H9 (cell line): ENCODE data around the gene ADARB2. TPM values are rescaled to one million over a fixed set of nuclear protein-coding genes. Genes with fewer than 3 reads are reported as not detected.

Source experiments
- DNase-seq: peaks from one replicate; pipeline ENCODE4 v3.0.0-alpha.2; 2017
- H2AFZ ChIP-seq: one replicate; pipeline ENCODE4 v1.6.1; 2013; ENCODE audit warnings: mild to moderate bottlenecking, low read length, control low read depth, moderate library complexity
- H2AK5ac ChIP-seq: 2 replicates; pipeline ENCODE4 v1.6.1; 2013; ENCODE audit warnings: low read length, control low read depth, mixed read lengths; ENCODE audit not compliant: insufficient read length
- H2BK120ac ChIP-seq: one replicate; pipeline ENCODE4 v1.6.1; 2013; ENCODE audit warnings: low read depth, mild to moderate bottlenecking, low read length, control low read depth, inconsistent platforms; ENCODE audit not compliant: poor library complexity, severe bottlenecking
- H2BK12ac ChIP-seq: 2 replicates; pipeline ENCODE4 v1.6.1; 2013; ENCODE audit warnings: low read length, control low read depth, mixed read lengths, low read depth; ENCODE audit not compliant: insufficient read length
- H2BK15ac ChIP-seq: 2 replicates; pipeline ENCODE4 v1.6.1; 2013; ENCODE audit warnings: low read depth, low read length, control low read depth
- H2BK20ac ChIP-seq: one replicate; pipeline ENCODE4 v1.6.1; 2013; ENCODE audit warnings: low read depth, mild to moderate bottlenecking, low read length, control low read depth, inconsistent platforms; ENCODE audit not compliant: poor library complexity, severe bottlenecking
- H2BK5ac ChIP-seq: 2 replicates; pipeline ENCODE4 v1.6.1; 2013; ENCODE audit warnings: low read length, control low read depth, mixed read lengths; ENCODE audit not compliant: insufficient read length
- H3K14ac ChIP-seq: 2 replicates; pipeline ENCODE4 v1.6.1; 2013; ENCODE audit warnings: low read length, control low read depth; ENCODE audit not compliant: insufficient read depth
- H3K18ac ChIP-seq: 2 replicates; pipeline ENCODE4 v1.6.1; 2013; ENCODE audit warnings: low read depth, mild to moderate bottlenecking, mixed read lengths, low read length, control low read depth; ENCODE audit not compliant: insufficient read length
- H3K23ac ChIP-seq: 2 replicates; pipeline ENCODE4 v1.6.1; 2013; ENCODE audit warnings: low read length, control low read depth, mixed read lengths, low read depth; ENCODE audit not compliant: insufficient read length
- H3K23me2 ChIP-seq: 2 replicates; pipeline ENCODE4 v1.6.1; 2013; ENCODE audit warnings: low read depth, mild to moderate bottlenecking, mixed read lengths, low read length, control low read depth; ENCODE audit not compliant: insufficient read length, poor library complexity, severe bottlenecking
- H3K27ac ChIP-seq: 2 replicates; pipeline ENCODE4 v1.5.1; 2013; ENCODE audit warnings: low read length, control low read depth, mixed read lengths, low read depth; ENCODE audit not compliant: insufficient read length
- H3K27me3 ChIP-seq: 2 replicates; pipeline ENCODE4 v1.6.1; 2013; ENCODE audit warnings: low read length, control low read depth, inconsistent platforms; ENCODE audit not compliant: insufficient read depth
- H3K4ac ChIP-seq: 2 replicates; pipeline ENCODE4 v1.6.1; 2013; ENCODE audit warnings: low read depth, mild to moderate bottlenecking, control low read depth, inconsistent platforms, low read length, moderate library complexity
- H3K4me1 ChIP-seq: 2 replicates; pipeline ENCODE4 v1.6.1; 2013; ENCODE audit warnings: low read length, control low read depth, inconsistent platforms; ENCODE audit not compliant: insufficient read depth
- H3K4me2 ChIP-seq: 2 replicates; pipeline ENCODE4 v1.6.1; 2013; ENCODE audit warnings: low read length, control low read depth, mixed read lengths; ENCODE audit not compliant: insufficient read length, insufficient read depth
- H3K56ac ChIP-seq: 2 replicates; pipeline ENCODE4 v1.6.1; 2013; ENCODE audit warnings: low read depth, mild to moderate bottlenecking, mixed read lengths, low read length, control low read depth; ENCODE audit not compliant: insufficient read length
- H3K79me1 ChIP-seq: 2 replicates; pipeline ENCODE4 v1.6.1; 2013; ENCODE audit warnings: low read depth, mild to moderate bottlenecking, moderate library complexity, low read length, control low read depth, inconsistent platforms; ENCODE audit not compliant: insufficient read depth, poor library complexity, severe bottlenecking
- H3K79me2 ChIP-seq: 2 replicates; pipeline ENCODE4 v1.6.1; 2013; ENCODE audit warnings: low read length, control low read depth, inconsistent platforms; ENCODE audit not compliant: insufficient read depth
- H3K9ac ChIP-seq: 2 replicates; pipeline ENCODE4 v1.6.1; 2013; ENCODE audit warnings: low read length, control low read depth, mixed read lengths; ENCODE audit not compliant: insufficient read length; ENCODE audit errors: extremely low read depth
- H3K9me3 ChIP-seq: one replicate; pipeline ENCODE4 v1.6.1; 2013; ENCODE audit warnings: low read depth, low read length, inconsistent platforms; ENCODE audit not compliant: control insufficient read depth
- H3T11ph ChIP-seq: one replicate; pipeline ENCODE4 v1.6.1; 2013; ENCODE audit warnings: mild to moderate bottlenecking, low read length, control low read depth, inconsistent platforms
- H4K20me1 ChIP-seq: one replicate; pipeline ENCODE4 v1.6.1; 2013; ENCODE audit not compliant: control insufficient read depth, insufficient read length, insufficient read depth
- H4K5ac ChIP-seq: 2 replicates; pipeline ENCODE4 v1.6.1; 2013; ENCODE audit warnings: low read depth, mild to moderate bottlenecking, mixed read lengths, low read length, control low read depth; ENCODE audit not compliant: insufficient read length
- H4K8ac ChIP-seq: replicated peaks from 2 replicates; pipeline ENCODE4 v1.6.1; 2013; ENCODE audit warnings: low read length, control low read depth, mixed read lengths, low read depth; ENCODE audit not compliant: insufficient read length
- H4K91ac ChIP-seq: 2 replicates; pipeline ENCODE4 v1.6.1; 2013; ENCODE audit warnings: low read depth, mild to moderate bottlenecking, moderate library complexity, mixed read lengths, low read length, control low read depth; ENCODE audit not compliant: insufficient read length
- H3K27ac Mint-ChIP-seq, 3 experiments: 2 replicates in 2 of 3; 3 replicates in 1 of 3; pipeline ENCODE4 v1.8.0; 2020 to 2021; ENCODE audit warnings: mixed read lengths in 3 of 3, mild to moderate bottlenecking in 1 of 3, moderate library complexity in 1 of 3
- H3K27me3 Mint-ChIP-seq: 2 replicates; pipeline ENCODE4 v1.8.0; 2021; ENCODE audit warnings: low read depth, mild to moderate bottlenecking, moderate library complexity, mixed read lengths
- H3K36me3 Mint-ChIP-seq, 3 experiments: 2 replicates in 2 of 3; 3 replicates in 1 of 3; pipeline ENCODE4 v1.8.0; 2020 to 2021; ENCODE audit warnings: low read depth in 3 of 3, mixed read lengths in 3 of 3; ENCODE audit not compliant: insufficient read depth in 1 of 3
- H3K4me1 Mint-ChIP-seq, 2 experiments: 2 replicates each; pipeline ENCODE4 v1.8.0; 2020; ENCODE audit warnings: mixed read lengths in 2 of 2
- H3K4me3 Mint-ChIP-seq, 2 experiments: 2 replicates in 1 of 2; 3 replicates in 1 of 2; pipeline ENCODE4 v1.8.0; 2020 to 2021; ENCODE audit warnings: mild to moderate bottlenecking in 2 of 2, mixed read lengths in 2 of 2, moderate library complexity in 1 of 2
- H3K9me3 Mint-ChIP-seq, 2 experiments: 2 replicates in 1 of 2; 3 replicates in 1 of 2; pipeline ENCODE4 v1.8.0; 2020; ENCODE audit warnings: mild to moderate bottlenecking in 2 of 2, mixed read lengths in 2 of 2, moderate library complexity in 1 of 2
- WGBS: extraction: QIAGEN DNeasy Blood & Tissue Kit; methylation state at CpG from one replicate; pipeline ENCODE4 v1.1.7; 2013; ENCODE audit warnings: missing lambda C conversion rate, low lambda C conversion rate, mixed read lengths; ENCODE audit not compliant: insufficient read length; ENCODE audit errors: extremely low coverage; 5-methylcytosine and 5-hydroxymethylcytosine counted together
- total RNA-seq: library from RNA; stranded (reverse); gene quantifications from 2 replicates; pipeline ENCODE4 v1.2.1, GENCODE V29; 2021
- TF ChIP-seq, protein P1 (sequence below): fragments of 200-600 bp; sonication (generic); conservative IDR thresholded peaks from 3 replicates; pipeline ENCODE4 v1.8.0; 2021; ENCODE audit warnings: antibody characterized with exemption, mild to moderate bottlenecking

The ADARB2 gene
- total RNA-seq, 1 experiment from 2014 or later = 0.87 TPM

GRCh38 chr10:1419796-1420610, 317.3 kb downstream of the ADARB2 start:
- Histone ChIP-seq H2AFZ (no peak overlapping the region), H3K23me2 (peaks cover 3% of the 10 kb centered on the region), H4K91ac (no peak overlapping the region), H3K4ac (no peak overlapping the region), H4K20me1 (no peaks in the 10 kb centered on the region), H3K4me2 (peak overlapping the region; percentile 56), H3K79me2 (no peaks in the 10 kb centered on the region), H3K79me1 (no peaks in the 10 kb centered on the region), H3K4me1 (no peaks in the 10 kb centered on the region), H3K9ac (no peak overlapping the region), H3K9me3 (no peaks in the 10 kb centered on the region), H2BK12ac (no peak overlapping the region), H2AK5ac (no peak overlapping the region), H2BK15ac (no peak overlapping the region), H2BK120ac (no peak overlapping the region), H3K14ac (no peak overlapping the region), H3T11ph (no peak overlapping the region), H3K27me3 (no peaks in the 10 kb centered on the region; the same call in 1 of the 2 replicates), H2BK20ac (no peak overlapping the region), H4K5ac (no peak overlapping the region), H3K23ac (no peak overlapping the region), H3K18ac (no peak overlapping the region), H4K8ac (no peak overlapping the region), H3K56ac (no peak overlapping the region), H2BK5ac (no peak overlapping the region), H3K27ac (no peak overlapping the region)
- Mint-ChIP-seq H3K4me3 (peak overlapping the region; percentile 71 to 82), H3K36me3 (no peaks in the 10 kb centered on the region), H3K27me3 (peaks cover 30% of the 10 kb centered on the region), H3K27ac (no peak overlapping the region), H3K9me3 (no peaks in the 10 kb centered on the region), H3K4me1 (peaks cover 14 to 16% of the 10 kb centered on the region in 2 experiments)
- no peak for DNase-seq
- TF ChIP-seq, protein P1, sequence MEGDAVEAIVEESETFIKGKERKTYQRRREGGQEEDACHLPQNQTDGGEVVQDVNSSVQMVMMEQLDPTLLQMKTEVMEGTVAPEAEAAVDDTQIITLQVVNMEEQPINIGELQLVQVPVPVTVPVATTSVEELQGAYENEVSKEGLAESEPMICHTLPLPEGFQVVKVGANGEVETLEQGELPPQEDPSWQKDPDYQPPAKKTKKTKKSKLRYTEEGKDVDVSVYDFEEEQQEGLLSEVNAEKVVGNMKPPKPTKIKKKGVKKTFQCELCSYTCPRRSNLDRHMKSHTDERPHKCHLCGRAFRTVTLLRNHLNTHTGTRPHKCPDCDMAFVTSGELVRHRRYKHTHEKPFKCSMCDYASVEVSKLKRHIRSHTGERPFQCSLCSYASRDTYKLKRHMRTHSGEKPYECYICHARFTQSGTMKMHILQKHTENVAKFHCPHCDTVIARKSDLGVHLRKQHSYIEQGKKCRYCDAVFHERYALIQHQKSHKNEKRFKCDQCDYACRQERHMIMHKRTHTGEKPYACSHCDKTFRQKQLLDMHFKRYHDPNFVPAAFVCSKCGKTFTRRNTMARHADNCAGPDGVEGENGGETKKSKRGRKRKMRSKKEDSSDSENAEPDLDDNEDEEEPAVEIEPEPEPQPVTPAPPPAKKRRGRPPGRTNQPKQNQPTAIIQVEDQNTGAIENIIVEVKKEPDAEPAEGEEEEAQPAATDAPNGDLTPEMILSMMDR = no peak
- WGBS = no CpG with 5 or more reads among the region's 9 CpGs
